Measurements from ENCODE around the gene ZDHHC12.

Gene ZDHHC12

GRCh38 chr9:128731093-128731492 lies 7.2 kb upstream of the ZDHHC12 start:
- Histone ChIP-seq H3K4me2 (ENCODE audit: low read length) (no peak overlapping the region), H3K9me3 (ENCODE audit: insufficient read depth, low read length) (no peaks in the 10 kb centered on the region), H3K36me3 (replicated peaks; ENCODE audit: low read depth, low read length) (no peaks in the 10 kb centered on the region), H4K20me1 (ENCODE audit: insufficient read depth, low read length) (no peaks in the 10 kb centered on the region), H3K79me2 (ENCODE audit: low read length) (no peaks in the 10 kb centered on the region), H3K4me3 (ENCODE audit: low read length) (no peak overlapping the region), H2AFZ (ENCODE audit: low read depth, low read length) (no peak overlapping the region), H3K9ac (ENCODE audit: low read length) (no peak overlapping the region), H3K4me1 (ENCODE audit: low read length) (peaks cover 6% of the 10 kb centered on the region; the same call in 1 of the 2 replicates), H3K27ac (ENCODE audit: low read length) (no peak overlapping the region), H3K27me3 (ENCODE audit: low read depth, low read length) (no peaks in the 10 kb centered on the region)
- no peak for TF ChIP-seq EZH2phosphoT487 (IDR thresholded peaks at IDR 0.05; ENCODE audit: low read depth)
- TF ChIP-seq, protein P1, sequence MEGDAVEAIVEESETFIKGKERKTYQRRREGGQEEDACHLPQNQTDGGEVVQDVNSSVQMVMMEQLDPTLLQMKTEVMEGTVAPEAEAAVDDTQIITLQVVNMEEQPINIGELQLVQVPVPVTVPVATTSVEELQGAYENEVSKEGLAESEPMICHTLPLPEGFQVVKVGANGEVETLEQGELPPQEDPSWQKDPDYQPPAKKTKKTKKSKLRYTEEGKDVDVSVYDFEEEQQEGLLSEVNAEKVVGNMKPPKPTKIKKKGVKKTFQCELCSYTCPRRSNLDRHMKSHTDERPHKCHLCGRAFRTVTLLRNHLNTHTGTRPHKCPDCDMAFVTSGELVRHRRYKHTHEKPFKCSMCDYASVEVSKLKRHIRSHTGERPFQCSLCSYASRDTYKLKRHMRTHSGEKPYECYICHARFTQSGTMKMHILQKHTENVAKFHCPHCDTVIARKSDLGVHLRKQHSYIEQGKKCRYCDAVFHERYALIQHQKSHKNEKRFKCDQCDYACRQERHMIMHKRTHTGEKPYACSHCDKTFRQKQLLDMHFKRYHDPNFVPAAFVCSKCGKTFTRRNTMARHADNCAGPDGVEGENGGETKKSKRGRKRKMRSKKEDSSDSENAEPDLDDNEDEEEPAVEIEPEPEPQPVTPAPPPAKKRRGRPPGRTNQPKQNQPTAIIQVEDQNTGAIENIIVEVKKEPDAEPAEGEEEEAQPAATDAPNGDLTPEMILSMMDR (IDR thresholded peaks at IDR 0.05; ENCODE audit: low read depth, low read length) = no peak

GRCh38 chr9:128729766-128730517 lies 6.0 kb upstream of the ZDHHC12 start:
- Histone ChIP-seq H3K9ac (ENCODE audit: low read length) (no peak overlapping the region), H3K27me3 (ENCODE audit: low read depth, low read length) (no peaks in the 10 kb centered on the region), H3K4me1 (ENCODE audit: low read length) (peaks cover 9% of the 10 kb centered on the region; the same call in 1 of the 2 replicates), H4K20me1 (ENCODE audit: insufficient read depth, low read length) (no peaks in the 10 kb centered on the region), H3K4me2 (ENCODE audit: low read length) (no peak overlapping the region), H3K9me3 (ENCODE audit: insufficient read depth, low read length) (no peaks in the 10 kb centered on the region), H3K79me2 (ENCODE audit: low read length) (no peaks in the 10 kb centered on the region), H3K36me3 (replicated peaks; ENCODE audit: low read depth, low read length) (no peaks in the 10 kb centered on the region), H2AFZ (ENCODE audit: low read depth, low read length) (no peak overlapping the region), H3K4me3 (ENCODE audit: low read length) (no peak overlapping the region), H3K27ac (ENCODE audit: low read length) (no peak overlapping the region)
- TF ChIP-seq, protein P1 (IDR thresholded peaks at IDR 0.05; ENCODE audit: low read depth, low read length) = no peak
- no peak for TF ChIP-seq EZH2phosphoT487 (IDR thresholded peaks at IDR 0.05; ENCODE audit: low read depth)

GRCh38 chr9:128729302-128729701 lies 5.4 kb upstream of the ZDHHC12 start:
- no peaks in the 10 kb centered on the region for H3K27me3 ChIP-seq (ENCODE audit: low read depth, low read length)
- H3K27ac ChIP-seq (ENCODE audit: low read length) = no peak overlapping the region
- H4K20me1 ChIP-seq (ENCODE audit: insufficient read depth, low read length) = no peaks in the 10 kb centered on the region
- H3K4me3 ChIP-seq (ENCODE audit: low read length) = no peak overlapping the region
- H3K9ac ChIP-seq (ENCODE audit: low read length) = no peak overlapping the region
- no peaks in the 10 kb centered on the region for H3K79me2 ChIP-seq (ENCODE audit: low read length)
- no peak for TF ChIP-seq EZH2phosphoT487 (IDR thresholded peaks at IDR 0.05; ENCODE audit: low read depth)
- TF ChIP-seq, protein P1 (IDR thresholded peaks at IDR 0.05; ENCODE audit: low read depth, low read length) = no peak
- peaks cover 11% of the 10 kb centered on the region; the same call in 1 of the 2 replicates for H3K4me1 ChIP-seq (ENCODE audit: low read length)
- no peak overlapping the region for H2AFZ ChIP-seq (ENCODE audit: low read depth, low read length)
- no peak overlapping the region for H3K4me2 ChIP-seq (ENCODE audit: low read length)
- no peaks in the 10 kb centered on the region for H3K9me3 ChIP-seq (ENCODE audit: insufficient read depth, low read length)
- H3K36me3 ChIP-seq (replicated peaks; ENCODE audit: low read depth, low read length) = no peaks in the 10 kb centered on the region

- no peak overlapping the region for H3K9ac ChIP-seq (ENCODE audit: low read length)
- TF ChIP-seq EZH2phosphoT487 (IDR thresholded peaks at IDR 0.05; ENCODE audit: low read depth) = no peak
- TF ChIP-seq, protein P1 (IDR thresholded peaks at IDR 0.05; ENCODE audit: low read depth, low read length) = no peak
- H4K20me1 ChIP-seq (ENCODE audit: insufficient read depth, low read length) = no peaks in the 10 kb centered on the region
- H2AFZ ChIP-seq (ENCODE audit: low read depth, low read length) = no peak overlapping the region
- no peak overlapping the region for H3K4me2 ChIP-seq (ENCODE audit: low read length)
- H3K9me3 ChIP-seq (ENCODE audit: insufficient read depth, low read length) = no peaks in the 10 kb centered on the region
- H3K4me1 ChIP-seq (ENCODE audit: low read length) = peaks cover 12% of the 10 kb centered on the region; the same call in 1 of the 2 replicates
- peaks cover 5% of the 10 kb centered on the region for H3K79me2 ChIP-seq (ENCODE audit: low read length)
- no peak overlapping the region for H3K4me3 ChIP-seq (ENCODE audit: low read length)
- no peaks in the 10 kb centered on the region for H3K36me3 ChIP-seq (replicated peaks; ENCODE audit: low read depth, low read length)
- H3K27me3 ChIP-seq (ENCODE audit: low read depth, low read length) = no peaks in the 10 kb centered on the region
- H3K27ac ChIP-seq (ENCODE audit: low read length) = no peak overlapping the region
Measured at GRCh38 chr9:128728298-128728697, 4.4 kb upstream of the ZDHHC12 start.
